ENCODE data around the gene TNP2.

Gene TNP2

DNA sequence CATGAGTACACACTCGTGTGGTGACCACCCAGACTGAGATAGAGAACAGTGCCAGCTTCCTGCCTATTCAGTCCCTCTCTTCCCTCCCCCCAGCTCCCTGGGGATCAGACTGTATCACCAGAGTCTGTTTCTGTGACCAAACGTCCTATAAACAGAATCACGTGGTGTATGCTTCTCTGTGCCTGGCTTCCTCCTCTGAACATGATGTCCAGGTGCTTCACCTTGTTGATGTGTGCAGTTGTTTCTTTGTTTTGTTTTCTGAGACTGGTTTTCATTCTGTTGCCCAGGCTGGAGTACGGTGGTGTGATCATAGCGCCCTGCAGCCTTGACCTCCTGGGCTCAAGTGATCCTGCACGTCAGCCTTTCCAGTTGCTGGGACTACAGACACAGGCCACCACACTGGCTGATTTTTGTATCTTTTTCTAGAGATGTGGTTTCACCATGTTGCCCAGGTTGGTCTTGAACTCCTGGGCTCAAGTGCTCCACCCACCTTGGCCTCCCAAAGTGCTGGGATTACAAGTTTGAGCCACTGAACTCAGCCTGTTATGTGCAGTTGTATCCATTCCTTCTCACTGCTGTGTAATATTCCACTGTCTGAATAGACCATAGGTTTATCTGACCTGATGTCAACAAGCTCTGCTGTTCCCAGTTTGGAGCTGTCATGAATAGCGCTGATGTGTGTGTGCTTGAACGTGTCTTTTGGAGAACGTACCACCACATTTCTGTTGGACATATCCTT lies 40.9 kb upstream of the TNP2 start:
- DNase-seq (ENCODE audit: insufficient read length, low spot score) (no peak), FAIRE-seq (peak; percentile 61)
- peak; percentile 30; the same call in 1 of the 2 replicates for TF ChIP-seq SPI1 (IDR thresholded peaks at IDR 0.05; ENCODE audit: low read depth, low read length)
- no peak for TF ChIP-seq POLR2A (IDR thresholded peaks at IDR 0.05; ENCODE audit: low read depth, low read length)

DNA sequence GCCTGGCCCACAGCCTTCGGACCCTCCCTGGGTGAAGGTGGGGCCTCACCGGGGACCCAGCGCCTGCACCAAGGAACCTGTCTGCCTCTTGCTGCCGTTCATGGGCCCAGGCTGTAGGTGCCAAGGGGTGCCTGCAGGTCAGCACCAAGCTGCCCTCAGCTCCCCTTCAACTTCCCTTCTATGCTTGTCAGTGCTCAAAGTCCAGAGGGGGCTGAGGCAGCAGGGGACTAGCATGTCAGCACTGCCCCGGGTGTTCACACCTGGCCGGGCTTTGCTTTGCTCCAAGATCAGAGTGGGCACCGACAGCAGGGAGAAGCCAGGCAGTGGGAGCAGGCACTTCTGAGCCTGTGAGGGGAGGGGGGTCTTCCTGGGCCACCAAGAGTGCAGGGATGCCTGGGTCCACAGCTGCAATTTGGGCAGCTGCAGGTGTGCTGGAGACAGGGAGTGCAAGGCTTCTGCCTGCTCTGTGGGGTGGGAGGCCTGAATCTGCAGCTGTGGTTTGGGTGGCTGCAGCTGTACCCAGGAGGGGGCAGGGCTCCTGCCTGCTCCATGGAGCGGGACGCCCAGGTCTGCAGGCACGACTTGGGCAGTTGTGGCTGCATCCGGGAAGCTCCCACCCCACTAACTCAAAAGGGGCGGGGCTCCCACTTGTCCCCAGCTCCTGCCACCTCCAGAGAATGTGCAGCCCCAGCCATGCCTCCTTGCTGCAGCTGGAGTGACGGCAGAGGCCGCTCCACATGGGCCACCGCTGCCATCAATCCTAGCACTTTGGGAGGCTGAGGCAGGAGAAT lies 39.6 kb upstream of the TNP2 start:
- FAIRE-seq: peak; percentile 77
- no peak for TF ChIP-seq POU2F2 (IDR thresholded peaks at IDR 0.05; ENCODE audit: low read depth, low read length)
- TF ChIP-seq TAF1 (IDR thresholded peaks at IDR 0.05; ENCODE audit: low read depth, low read length): no peak
- TF ChIP-seq POLR2A (IDR thresholded peaks at IDR 0.05; ENCODE audit: low read depth, low read length): no peak
- TF ChIP-seq POLR2AphosphoS5 (IDR thresholded peaks at IDR 0.05; ENCODE audit: low read depth, low read length): peak; percentile 31; the same call in 1 of the 2 replicates
- TF ChIP-seq SPI1 (IDR thresholded peaks at IDR 0.05; ENCODE audit: low read depth, low read length): no peak
- TF ChIP-seq PAX5 (IDR thresholded peaks at IDR 0.05; ENCODE audit: insufficient read depth, low read length, severe bottlenecking): peak; percentile 78
- DNase-seq (ENCODE audit: insufficient read length, low spot score): no peak

DNA sequence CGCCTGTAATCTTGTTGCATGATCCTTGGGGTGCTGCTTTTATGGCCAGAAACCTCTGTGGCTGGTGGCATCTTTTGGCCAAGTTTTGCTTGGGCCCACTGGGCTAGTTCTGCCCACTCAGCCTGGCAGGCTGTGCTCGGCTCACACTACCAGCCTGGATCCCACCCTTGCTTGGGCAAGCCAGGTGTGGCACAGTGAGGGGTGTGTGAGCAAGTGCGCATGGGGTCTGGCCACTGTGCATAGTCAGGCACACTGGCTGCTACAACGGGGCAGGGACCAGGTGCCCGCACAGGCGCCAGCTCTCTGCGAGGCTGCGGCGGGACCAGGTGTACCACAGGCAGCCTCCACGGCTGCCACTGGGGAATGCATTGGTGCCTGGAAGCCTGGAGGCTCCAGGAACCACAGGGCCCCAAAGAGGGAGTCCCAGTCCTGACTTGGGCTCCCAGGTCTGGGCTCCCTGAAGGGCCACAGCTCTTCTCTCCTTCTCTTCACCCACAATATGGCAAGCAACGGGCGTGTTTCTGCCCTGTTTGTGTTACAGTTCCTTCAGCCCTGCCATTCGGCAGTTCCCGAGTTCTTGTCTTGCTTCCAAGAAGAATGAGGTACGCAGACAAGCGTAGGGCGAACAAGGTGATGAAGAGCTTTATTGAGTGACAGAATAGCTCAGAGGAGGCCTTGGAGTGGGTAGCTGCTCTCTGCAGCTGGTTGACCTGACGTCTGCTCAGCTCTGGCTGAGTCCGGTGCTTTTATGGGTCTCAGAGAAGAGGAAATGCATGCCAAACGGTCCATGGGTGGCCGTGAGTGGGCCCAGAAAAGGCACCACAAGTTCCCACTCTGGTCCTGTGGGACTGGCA lies 38.7 kb upstream of the TNP2 start:
- TF ChIP-seq POLR2AphosphoS5 (IDR thresholded peaks at IDR 0.05; ENCODE audit: low read depth, low read length) (no peak), SPI1 (IDR thresholded peaks at IDR 0.05; ENCODE audit: low read depth, low read length) (0 out of 2 replicates have a peak, but pooled peaks have one; percentile 8)
- DNase-seq (ENCODE audit: insufficient read length, low spot score) (no peak), FAIRE-seq (no peak)

DNA sequence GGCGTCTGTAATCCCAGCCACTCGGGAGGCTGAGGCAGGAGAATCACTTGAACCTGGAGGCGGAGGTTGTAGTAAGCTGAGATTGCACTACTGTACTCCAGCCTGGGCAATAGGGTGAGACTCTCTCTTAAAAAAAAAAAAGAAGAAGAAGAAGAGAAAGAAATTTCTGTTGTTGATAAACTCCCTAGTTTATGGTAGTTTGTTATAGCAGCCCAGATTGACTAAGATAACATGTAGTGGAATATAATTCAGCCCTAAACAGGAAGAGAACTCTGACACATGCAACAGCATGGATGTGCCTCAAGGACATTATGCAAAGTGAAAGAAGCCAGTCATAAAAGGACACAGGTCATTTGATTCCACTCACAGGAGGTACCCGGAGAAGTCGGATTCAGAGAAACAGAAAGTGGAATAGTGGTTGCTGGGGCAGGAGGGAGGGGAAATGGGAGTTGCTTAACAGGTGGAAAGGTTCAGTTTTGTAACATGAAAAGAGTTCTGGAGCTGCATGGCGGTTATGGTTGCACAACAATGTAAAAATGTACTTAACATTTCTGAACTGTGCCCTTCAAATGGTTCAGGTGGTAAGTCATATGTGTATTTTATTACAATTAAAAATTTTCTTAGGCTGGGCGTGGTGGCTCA lies 38.0 kb upstream of the TNP2 start:
- FAIRE-seq (no peak), DNase-seq (ENCODE audit: insufficient read length, low spot score) (no peak)
- TF ChIP-seq POLR2AphosphoS5 (IDR thresholded peaks at IDR 0.05; ENCODE audit: low read depth, low read length) (no peak), POLR2A (IDR thresholded peaks at IDR 0.05; ENCODE audit: low read depth, low read length) (no peak), PAX5 (IDR thresholded peaks at IDR 0.05; ENCODE audit: insufficient read depth, low read length, severe bottlenecking) (no peak), SPI1 (IDR thresholded peaks at IDR 0.05; ENCODE audit: low read depth, low read length) (no peak), POU2F2 (IDR thresholded peaks at IDR 0.05; ENCODE audit: low read depth, low read length) (no peak), TAF1 (IDR thresholded peaks at IDR 0.05; ENCODE audit: low read depth, low read length) (no peak)

DNA sequence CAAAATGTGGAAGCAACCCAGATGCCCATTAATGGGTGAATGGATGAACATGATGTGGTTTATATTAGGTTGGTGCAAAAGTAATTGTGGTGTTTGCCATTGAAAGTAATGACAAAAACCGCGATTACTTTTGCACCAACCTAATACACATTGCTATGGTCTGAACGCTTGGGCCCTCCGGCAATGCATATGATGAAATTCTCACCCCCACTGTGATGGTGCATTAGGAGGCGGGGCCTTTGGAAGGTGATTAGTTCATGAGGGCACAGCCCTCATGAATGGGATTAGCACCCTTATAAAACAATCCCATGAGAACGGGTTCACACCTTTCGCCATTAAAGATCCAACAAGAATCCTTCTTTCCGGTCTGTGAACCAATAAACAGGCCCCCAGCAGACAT lies 37.3 kb upstream of the TNP2 start:
- DNase-seq (ENCODE audit: insufficient read length, low spot score): no peak
- no peak for FAIRE-seq
- TF ChIP-seq TAF1 (IDR thresholded peaks at IDR 0.05; ENCODE audit: low read depth, low read length) (no peak), POLR2AphosphoS5 (IDR thresholded peaks at IDR 0.05; ENCODE audit: low read depth, low read length) (no peak), SPI1 (IDR thresholded peaks at IDR 0.05; ENCODE audit: low read depth, low read length) (no peak), POLR2A (IDR thresholded peaks at IDR 0.05; ENCODE audit: low read depth, low read length) (no peak), PAX5 (IDR thresholded peaks at IDR 0.05; ENCODE audit: insufficient read depth, low read length, severe bottlenecking) (no peak), POU2F2 (IDR thresholded peaks at IDR 0.05; ENCODE audit: low read depth, low read length) (no peak)

GRCh38 chr16:11303405-11304138 lies 34.4 kb upstream of the TNP2 start:
- FAIRE-seq: no peak
- no peak for TF ChIP-seq POLR2A (IDR thresholded peaks at IDR 0.05; ENCODE audit: low read depth, low read length)
- TF ChIP-seq TAF1 (IDR thresholded peaks at IDR 0.05; ENCODE audit: low read depth, low read length): no peak
- TF ChIP-seq POU2F2 (IDR thresholded peaks at IDR 0.05; ENCODE audit: low read depth, low read length): no peak
- no peak for TF ChIP-seq PAX5 (IDR thresholded peaks at IDR 0.05; ENCODE audit: insufficient read depth, low read length, severe bottlenecking)
- no peak for TF ChIP-seq POLR2AphosphoS5 (IDR thresholded peaks at IDR 0.05; ENCODE audit: low read depth, low read length)
- no peak for TF ChIP-seq SPI1 (IDR thresholded peaks at IDR 0.05; ENCODE audit: low read depth, low read length)
- no peak for DNase-seq (ENCODE audit: insufficient read length, low spot score)

GRCh38 chr16:11302977-11303376 lies 33.9 kb upstream of the TNP2 start:
- FAIRE-seq: no peak
- TF ChIP-seq POU2F2 (IDR thresholded peaks at IDR 0.05; ENCODE audit: low read depth, low read length): no peak
- TF ChIP-seq SPI1 (IDR thresholded peaks at IDR 0.05; ENCODE audit: low read depth, low read length): no peak
- no peak for TF ChIP-seq PAX5 (IDR thresholded peaks at IDR 0.05; ENCODE audit: insufficient read depth, low read length, severe bottlenecking)
- TF ChIP-seq TAF1 (IDR thresholded peaks at IDR 0.05; ENCODE audit: low read depth, low read length): no peak
- no peak for TF ChIP-seq POLR2A (IDR thresholded peaks at IDR 0.05; ENCODE audit: low read depth, low read length)
- no peak for TF ChIP-seq POLR2AphosphoS5 (IDR thresholded peaks at IDR 0.05; ENCODE audit: low read depth, low read length)
- no peak for DNase-seq (ENCODE audit: insufficient read length, low spot score)

GRCh38 chr16:11301645-11302501 lies 32.7 kb upstream of the TNP2 start:
- DNase-seq (ENCODE audit: insufficient read length, low spot score) (no peak), FAIRE-seq (no peak)
- no peak for TF ChIP-seq SPI1 (IDR thresholded peaks at IDR 0.05; ENCODE audit: low read depth, low read length)
- no peak for TF ChIP-seq POLR2A (IDR thresholded peaks at IDR 0.05; ENCODE audit: low read depth, low read length)
- no peak for TF ChIP-seq TAF1 (IDR thresholded peaks at IDR 0.05; ENCODE audit: low read depth, low read length)
- no peak for TF ChIP-seq PAX5 (IDR thresholded peaks at IDR 0.05; ENCODE audit: insufficient read depth, low read length, severe bottlenecking)
- TF ChIP-seq POU2F2 (IDR thresholded peaks at IDR 0.05; ENCODE audit: low read depth, low read length): no peak
- no peak for TF ChIP-seq POLR2AphosphoS5 (IDR thresholded peaks at IDR 0.05; ENCODE audit: low read depth, low read length)
